ENCODE data around the gene F7. TPM values are rescaled to one million over a fixed set of nuclear protein-coding genes. Genes with fewer than 3 reads are reported as not detected.

The F7 gene
- total and polyA plus RNA-seq, 2 of the 4 experiments (the other 2 are of a cell fraction): under 0.01 to 0.07 TPM

DNA sequence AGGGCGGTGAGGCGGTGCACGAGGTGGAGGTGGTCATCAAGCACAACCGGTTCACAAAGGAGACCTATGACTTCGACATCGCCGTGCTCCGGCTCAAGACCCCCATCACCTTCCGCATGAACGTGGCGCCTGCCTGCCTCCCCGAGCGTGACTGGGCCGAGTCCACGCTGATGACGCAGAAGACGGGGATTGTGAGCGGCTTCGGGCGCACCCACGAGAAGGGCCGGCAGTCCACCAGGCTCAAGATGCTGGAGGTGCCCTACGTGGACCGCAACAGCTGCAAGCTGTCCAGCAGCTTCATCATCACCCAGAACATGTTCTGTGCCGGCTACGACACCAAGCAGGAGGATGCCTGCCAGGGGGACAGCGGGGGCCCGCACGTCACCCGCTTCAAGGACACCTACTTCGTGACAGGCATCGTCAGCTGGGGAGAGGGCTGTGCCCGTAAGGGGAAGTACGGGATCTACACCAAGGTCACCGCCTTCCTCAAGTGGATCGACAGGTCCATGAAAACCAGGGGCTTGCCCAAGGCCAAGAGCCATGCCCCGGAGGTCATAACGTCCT lies 43.4 kb downstream of the F7 start:
- BruUV-seq (replicated peaks): no TSS peak
- Histone ChIP-seq H2BK20ac (ENCODE audit: low read depth, low read length) (no peak overlapping the region), H2BK120ac (ENCODE audit: low read depth, low read length) (no peak overlapping the region), H3K4me1 (ENCODE audit: control insufficient read depth, insufficient read depth, low read length) (peaks cover 7% of the 10 kb centered on the region), H2AK5ac (ENCODE audit: low read depth, low read length) (no peak overlapping the region), H3K4me3 (ENCODE audit: insufficient read depth, low read depth, low read length) (no peak overlapping the region), H3K4ac (ENCODE audit: low read depth, low read length) (no peak overlapping the region), H3K79me1 (ENCODE audit: low read depth in 1 of 2, low read length in 2 of 2) (no peaks in the 10 kb centered on the region), H3K36me3 (ENCODE audit: control insufficient read depth, insufficient read depth, low read length) (no peaks in the 10 kb centered on the region), H3K23ac (ENCODE audit: low read depth, low read length) (no peak overlapping the region), H3K9ac (ENCODE audit: low read depth, low read length) (no peak overlapping the region), H4K5ac (ENCODE audit: low read depth, low read length) (no peak overlapping the region), H4K91ac (ENCODE audit: insufficient read depth, low read depth, low read length) (no peak overlapping the region), H2BK15ac (ENCODE audit: low read depth, low read length) (no peak overlapping the region), H3K56ac (ENCODE audit: extremely low read depth, insufficient read depth, low read length) (no peak overlapping the region), H2AK9ac (replicated peaks; ENCODE audit: low read depth, low read length, poor library complexity) (no peak overlapping the region), H4K20me1 (ENCODE audit: insufficient read depth, low read length) (no peaks in the 10 kb centered on the region), H3K18ac (ENCODE audit: low read depth, low read length) (no peak overlapping the region), H3K27ac (ENCODE audit: insufficient read depth, low read length) (no peak overlapping the region), H3K9me1 (ENCODE audit: insufficient read depth, low read length) (no peaks in the 10 kb centered on the region; the same call in 1 of the 2 replicates), H3K27me3 (ENCODE audit: control insufficient read depth, insufficient read depth, low read length) (0 out of 2 replicates have a peak, but pooled peaks cover 2% of the 10 kb centered on the region), H3K9me3 (ENCODE audit: control insufficient read depth, insufficient read depth, low read length) (no peaks in the 10 kb centered on the region), H2AFZ (replicated peaks; ENCODE audit: low read length, poor library complexity) (no peak overlapping the region), H3K4me2 (ENCODE audit: low read depth, low read length) (no peak overlapping the region), H3K14ac (replicated peaks; ENCODE audit: low read depth, low read length) (no peak overlapping the region), H2BK5ac (ENCODE audit: low read depth, low read length, poor library complexity, severe bottlenecking) (no peak overlapping the region), H4K8ac (ENCODE audit: low read depth in 2 of 2, low read length in 2 of 2) (no peak overlapping the region)
- ChIA-PET CTCF (no interaction called here), POLR2A (ENCODE audit: unreplicated experiment) (no interaction called here)
- intact Hi-C loops (cut with micrococcal nuclease): no loop called here
- dilution Hi-C loops (cut with HindIII; ENCODE audit: low sequenced_read_pairs, unreplicated experiment): no loop called here
- no peak for TF ChIP-seq NFE2L2 (IDR thresholded peaks at IDR 0.05; ENCODE audit: low read depth, low read length)
- no peak for TF ChIP-seq POLR2A (IDR thresholded peaks at IDR 0.05; ENCODE audit: low read depth, low read length)
- TF ChIP-seq FOS (IDR thresholded peaks at IDR 0.05; ENCODE audit: low read depth, low read length): no peak
- TF ChIP-seq, protein P1, sequence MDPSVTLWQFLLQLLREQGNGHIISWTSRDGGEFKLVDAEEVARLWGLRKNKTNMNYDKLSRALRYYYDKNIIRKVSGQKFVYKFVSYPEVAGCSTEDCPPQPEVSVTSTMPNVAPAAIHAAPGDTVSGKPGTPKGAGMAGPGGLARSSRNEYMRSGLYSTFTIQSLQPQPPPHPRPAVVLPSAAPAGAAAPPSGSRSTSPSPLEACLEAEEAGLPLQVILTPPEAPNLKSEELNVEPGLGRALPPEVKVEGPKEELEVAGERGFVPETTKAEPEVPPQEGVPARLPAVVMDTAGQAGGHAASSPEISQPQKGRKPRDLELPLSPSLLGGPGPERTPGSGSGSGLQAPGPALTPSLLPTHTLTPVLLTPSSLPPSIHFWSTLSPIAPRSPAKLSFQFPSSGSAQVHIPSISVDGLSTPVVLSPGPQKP (IDR thresholded peaks at IDR 0.05; ENCODE audit: borderline replicate concordance, low read depth, low read length): no peak
- TF ChIP-seq CHD1 (IDR thresholded peaks at IDR 0.05; ENCODE audit: low read depth, low read length): no peak
- no peak for TF ChIP-seq MAFK (IDR thresholded peaks at IDR 0.05; ENCODE audit: low read depth, low read length)
- TF ChIP-seq, protein P2, sequence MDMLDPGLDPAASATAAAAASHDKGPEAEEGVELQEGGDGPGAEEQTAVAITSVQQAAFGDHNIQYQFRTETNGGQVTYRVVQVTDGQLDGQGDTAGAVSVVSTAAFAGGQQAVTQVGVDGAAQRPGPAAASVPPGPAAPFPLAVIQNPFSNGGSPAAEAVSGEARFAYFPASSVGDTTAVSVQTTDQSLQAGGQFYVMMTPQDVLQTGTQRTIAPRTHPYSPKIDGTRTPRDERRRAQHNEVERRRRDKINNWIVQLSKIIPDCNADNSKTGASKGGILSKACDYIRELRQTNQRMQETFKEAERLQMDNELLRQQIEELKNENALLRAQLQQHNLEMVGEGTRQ (IDR thresholded peaks at IDR 0.05; ENCODE audit: low read depth, low read length): no peak
- no peak for TF ChIP-seq BHLHE40 (IDR thresholded peaks at IDR 0.05; ENCODE audit: low read depth, low read length)
- TF ChIP-seq RFX5 (IDR thresholded peaks at IDR 0.05; ENCODE audit: low read depth, low read length): no peak
- TF ChIP-seq MXI1 (IDR thresholded peaks at IDR 0.05; ENCODE audit: borderline replicate concordance, low read depth, low read length): no peak
- DNase-seq (no peak), ATAC-seq (ENCODE audit: low read depth) (no peak)
- 94% methylated on average over 29 of the region's 38 CpGs; no CpG with 5 or more reads in 1 of the 2 experiments for WGBS, 2 experiments (ENCODE audit: extremely low coverage in 2 of 2, insufficient read length in 1 of 2)
- in situ Hi-C loops (cut with MboI; ENCODE audit: low sequenced_read_pairs): no loop called here
